CD4-positive, alpha-beta T cell (primary cell): ENCODE measurements around the gene PFAS. TPM values are rescaled to one million over a fixed set of nuclear protein-coding genes. Genes with fewer than 3 reads are reported as not detected.
A peak's percentile ranks its signal among the peaks of the same experiment; 100 is the strongest.

Source experiments
- ATAC-seq: fragments of 200-7000 bp; cut with Tn5 transposase; one replicate; pipeline ENCODE4 v1.10.0; 2022; ENCODE audit warnings: mild to moderate bottlenecking; ENCODE audit not compliant: poor library complexity
- CTCF ChIA-PET: fragments of 350-600 bp; sonication (Branson Sonifier 250); formaldehyde crosslinking; loops from one replicate; lab custom pipeline; 2021; ENCODE audit warnings: antibody characterized with exemption, inconsistent platforms; lab: Charles Lee
- POLR2A ChIA-PET: fragments of 350-600 bp; sonication (Branson Sonifier 250); formaldehyde crosslinking; loops from one replicate; lab custom pipeline; 2021; ENCODE audit warnings: antibody characterized with exemption, inconsistent platforms; lab: Charles Lee
- DNase-seq, 14 experiments: peaks; one replicate each; pipeline ENCODE4 v3.0.0-alpha.2; 2013 to 2020; ENCODE audit warnings: mixed read lengths in 2 of 14
- H3K27ac ChIP-seq, 2 donors: one replicate each; pipeline versions ENCODE4 v1.5.1 to v1.7.0; 2013; ENCODE audit warnings: low read length in 2 of 2, low read depth in 1 of 2, mild to moderate bottlenecking in 1 of 2
- H3K27me3 ChIP-seq, 2 experiments: 1 replicate in 1 of 2; 2 replicates in 1 of 2; pipeline versions ENCODE4 v1.6.1 to v1.7.0; 2013; ENCODE audit warnings: low read length in 2 of 2, control low read depth in 1 of 2, mild to moderate bottlenecking in 1 of 2, moderate library complexity in 1 of 2; ENCODE audit not compliant: insufficient read depth in 2 of 2, control insufficient read depth in 1 of 2
- H3K36me3 ChIP-seq: one replicate; pipeline ENCODE4 v1.6.1; 2013; ENCODE audit warnings: low read length, control low read depth; ENCODE audit not compliant: insufficient read depth
- H3K4me1 ChIP-seq: one replicate; pipeline ENCODE4 v1.6.1; 2013; ENCODE audit warnings: low read length, control low read depth; ENCODE audit not compliant: insufficient read depth
- H3K4me3 ChIP-seq: one replicate; pipeline ENCODE4 v1.5.1; 2013; ENCODE audit warnings: mild to moderate bottlenecking, low read length, moderate library complexity
- H3K9me3 ChIP-seq, 2 experiments: 1 replicate in 1 of 2; 2 replicates in 1 of 2; pipeline versions ENCODE4 v1.6.1 to v1.7.0; 2013; ENCODE audit warnings: low read length in 2 of 2, mild to moderate bottlenecking in 2 of 2, control low read depth in 1 of 2, moderate library complexity in 1 of 2; ENCODE audit not compliant: control insufficient read depth in 1 of 2, insufficient read depth in 1 of 2
- H3K27ac Mint-ChIP-seq: one replicate; pipeline ENCODE4 v1.8.0; 2020; ENCODE audit warnings: mixed read lengths
- H3K27me3 Mint-ChIP-seq: one replicate; pipeline ENCODE4 v1.8.0; 2021; ENCODE audit warnings: mixed read lengths
- H3K36me3 Mint-ChIP-seq: one replicate; pipeline ENCODE4 v1.8.0; 2021; ENCODE audit warnings: low read depth, mixed read lengths
- H3K4me1 Mint-ChIP-seq: one replicate; pipeline ENCODE4 v1.8.0; 2021; ENCODE audit warnings: low read depth, mixed read lengths
- H3K4me3 Mint-ChIP-seq: one replicate; pipeline ENCODE4 v1.8.0; 2020; ENCODE audit warnings: mild to moderate bottlenecking, mixed read lengths
- H3K9me3 Mint-ChIP-seq: one replicate; pipeline ENCODE4 v1.8.0; 2020; ENCODE audit warnings: mixed read lengths
- intact Hi-C, 2 experiments: fragments of 100-400 bp; cut with DNase I in 1 of 2; cut with micrococcal nuclease in 1 of 2; formaldehyde crosslinking; loops; one replicate each; pipeline versions ENCODE4 v1.15.1 to v1.9.0; 2023 to 2025; cut with DNase I, micrococcal nuclease
- total RNA-seq, 174 experiments: library from RNA in 2 of 174; stranded (reverse) in 2 of 174; gene quantifications; one replicate each; pipeline ENCODE4 v1.2.3 and lab custom pipeline; 2021 to 2026
- TF ChIP-seq, protein P1 (sequence below): fragments of 200-600 bp; IDR thresholded peaks from one replicate; pipeline ENCODE4 v1.8.0; 2022; ENCODE audit warnings: antibody characterized with exemption, mild to moderate bottlenecking

PFAS gene
- total RNA-seq, 2 experiments from 2014 or later, result 22.3 to 23.0 TPM

DNA sequence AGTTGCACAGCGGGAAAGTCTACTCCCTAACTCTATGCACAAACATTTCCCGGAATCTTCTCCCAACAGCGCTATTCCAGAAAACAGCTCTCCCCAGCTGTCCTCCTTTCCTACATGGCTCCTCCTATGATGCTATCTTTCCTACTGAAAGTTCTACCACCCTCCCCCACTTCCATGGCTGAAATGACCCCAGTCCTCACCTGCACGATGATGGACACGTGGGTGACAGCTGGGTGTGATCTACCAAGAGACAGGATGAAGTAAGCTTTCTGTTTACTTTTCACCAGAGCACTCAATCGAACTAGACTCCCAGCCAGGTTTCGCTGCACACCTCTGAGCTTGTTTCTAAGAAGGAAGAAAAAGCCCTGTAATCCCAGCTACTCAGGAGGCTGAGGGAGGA is 11.9 kb upstream of the PFAS start:
- ATAC-seq (no peak), DNase-seq (no peak)
- Histone ChIP-seq H3K27ac (no peak overlapping the region), H3K9me3 (no peaks in the 10 kb centered on the region), H3K4me3 (no peak overlapping the region), H3K27me3 (no peaks in the 10 kb centered on the region), H3K4me1 (peaks cover 11% of the 10 kb centered on the region), H3K36me3 (peaks cover 97% of the 10 kb centered on the region)
- TF ChIP-seq, protein P1, sequence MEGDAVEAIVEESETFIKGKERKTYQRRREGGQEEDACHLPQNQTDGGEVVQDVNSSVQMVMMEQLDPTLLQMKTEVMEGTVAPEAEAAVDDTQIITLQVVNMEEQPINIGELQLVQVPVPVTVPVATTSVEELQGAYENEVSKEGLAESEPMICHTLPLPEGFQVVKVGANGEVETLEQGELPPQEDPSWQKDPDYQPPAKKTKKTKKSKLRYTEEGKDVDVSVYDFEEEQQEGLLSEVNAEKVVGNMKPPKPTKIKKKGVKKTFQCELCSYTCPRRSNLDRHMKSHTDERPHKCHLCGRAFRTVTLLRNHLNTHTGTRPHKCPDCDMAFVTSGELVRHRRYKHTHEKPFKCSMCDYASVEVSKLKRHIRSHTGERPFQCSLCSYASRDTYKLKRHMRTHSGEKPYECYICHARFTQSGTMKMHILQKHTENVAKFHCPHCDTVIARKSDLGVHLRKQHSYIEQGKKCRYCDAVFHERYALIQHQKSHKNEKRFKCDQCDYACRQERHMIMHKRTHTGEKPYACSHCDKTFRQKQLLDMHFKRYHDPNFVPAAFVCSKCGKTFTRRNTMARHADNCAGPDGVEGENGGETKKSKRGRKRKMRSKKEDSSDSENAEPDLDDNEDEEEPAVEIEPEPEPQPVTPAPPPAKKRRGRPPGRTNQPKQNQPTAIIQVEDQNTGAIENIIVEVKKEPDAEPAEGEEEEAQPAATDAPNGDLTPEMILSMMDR, result no peak
- ChIA-PET POLR2A (interaction anchor here (13.7 to 19.8 kb wide), 2 partner anchors 6 to 7 kb away, joined by 630 read pairs; partner anchors contain the start of genes CTC1 and PFAS), CTCF (interaction anchor here (0.6 to 1.2 kb wide), 2 partner anchors 14 to 80 kb away, joined by 3 read pairs; no protein-coding TSS in a partner anchor)
- no peak overlapping the region for H3K27ac Mint-ChIP-seq
- intact Hi-C loops, result no loop called here
- no peaks in the 10 kb centered on the region for H3K9me3 Mint-ChIP-seq
- H3K4me3 Mint-ChIP-seq, result no peak overlapping the region
- peaks cover 42% of the 10 kb centered on the region for H3K4me1 Mint-ChIP-seq
- H3K27me3 Mint-ChIP-seq, result no peaks in the 10 kb centered on the region
- H3K36me3 Mint-ChIP-seq, result peaks cover 82% of the 10 kb centered on the region

DNA sequence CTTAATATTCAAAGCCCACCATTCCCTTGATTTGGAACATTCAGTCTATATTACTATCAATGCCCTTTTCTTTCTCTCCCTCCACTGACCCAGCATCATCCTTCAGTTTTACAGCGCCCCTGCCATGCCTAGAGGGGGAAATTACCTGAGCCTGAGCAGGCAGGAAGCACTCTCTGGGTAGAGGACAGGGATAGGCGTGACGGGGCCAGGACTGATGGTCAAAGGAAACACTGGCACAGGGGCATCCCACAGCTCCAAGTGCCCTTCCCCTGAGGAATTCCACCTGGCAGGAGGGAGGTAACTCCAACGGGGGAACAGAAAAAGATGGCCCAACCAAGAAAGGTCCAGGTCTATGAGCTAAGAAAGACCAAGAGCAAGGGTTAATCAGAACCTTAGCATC is 11.2 kb upstream of the PFAS start:
- H3K36me3 ChIP-seq, result peaks cover 97% of the 10 kb centered on the region
- CTCF ChIA-PET, result interaction anchor here (0.6 to 1.2 kb wide), 3 partner anchors 15 to 80 kb away, joined by 3 to 4 read pairs (median 3); no protein-coding TSS in a partner anchor
- POLR2A ChIA-PET, result interaction anchor here (1.8 to 19.8 kb wide), 3 partner anchors 6 to 57 kb away, joined by 7 to 630 read pairs (median 630); partner anchors contain the start of genes CTC1, PFAS and SLC25A35

DNA sequence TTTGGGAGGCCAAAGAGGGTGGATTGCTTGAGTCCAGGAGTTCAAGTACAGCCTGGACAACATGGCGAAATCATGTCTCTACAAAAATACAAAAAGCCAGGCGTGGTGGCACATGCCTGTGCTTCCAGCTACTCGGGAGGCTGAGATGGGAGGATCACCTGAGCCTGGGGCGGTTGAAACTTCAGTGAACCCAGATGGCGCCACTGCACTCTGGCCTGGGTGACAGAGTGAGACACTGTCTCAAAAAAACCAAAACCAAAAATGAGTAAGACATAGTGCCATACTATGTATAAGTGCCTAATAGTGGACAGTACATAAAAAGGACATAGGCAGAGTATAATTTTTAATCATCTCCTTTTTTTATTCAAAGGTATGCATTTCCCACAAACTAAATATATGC is 5.3 kb upstream of the PFAS start:
- H3K27me3 ChIP-seq, result no peaks in the 10 kb centered on the region
- H3K27ac Mint-ChIP-seq, result peak overlapping the region; percentile 100
- intact Hi-C loops, result loop anchor here in 1 of 2 experiments (2.0 kb wide), 1 partner anchor 15 kb away; no protein-coding TSS in a partner anchor
- H3K9me3 ChIP-seq, result no peaks in the 10 kb centered on the region
- POLR2A ChIA-PET, result interaction anchor here (0.5 to 13.7 kb wide), 7 partner anchors 14 to 88 kb away, joined by 3 to 630 read pairs (median 3); partner anchors contain the start of gene BORCS6
- peak overlapping the region; percentile 83 for H3K4me3 Mint-ChIP-seq
- DNase-seq (peak in 7 of 14 experiments; percentile 22 to 60 (median 37)), ATAC-seq (no peak)
- TF ChIP-seq, protein P1, result peak; percentile 24
- CTCF ChIA-PET, result interaction anchor here (0.7 to 3.5 kb wide), 10 partner anchors 18 to 183 kb away, joined by 3 to 14 read pairs (median 3); partner anchors contain the start of gene SLC25A35
- peaks cover 3% of the 10 kb centered on the region for H3K27me3 Mint-ChIP-seq
- H3K4me1 ChIP-seq, result peaks cover 57% of the 10 kb centered on the region
- H3K4me3 ChIP-seq, result no peak overlapping the region
- H3K4me1 Mint-ChIP-seq, result peaks cover 66% of the 10 kb centered on the region
- H3K36me3 Mint-ChIP-seq, result peaks cover 81% of the 10 kb centered on the region
- H3K27ac ChIP-seq, result peak overlapping the region in 1 of 2 donors; percentile 36
- H3K9me3 Mint-ChIP-seq, result no peaks in the 10 kb centered on the region
- H3K36me3 ChIP-seq, result peaks cover 53% of the 10 kb centered on the region

More for the DNA sequence above, 11.2 kb upstream of the PFAS start:
- TF ChIP-seq, protein P1, result no peak
- no peak overlapping the region for H3K27ac ChIP-seq
- Mint-ChIP-seq H3K9me3 (no peaks in the 10 kb centered on the region), H3K36me3 (peaks cover 82% of the 10 kb centered on the region), H3K27ac (peak overlapping the region; percentile 32), H3K27me3 (no peaks in the 10 kb centered on the region), H3K4me1 (peaks cover 46% of the 10 kb centered on the region), H3K4me3 (no peak overlapping the region)
- no peaks in the 10 kb centered on the region for H3K9me3 ChIP-seq
- ATAC-seq, result no peak
- H3K27me3 ChIP-seq, result no peaks in the 10 kb centered on the region
- H3K4me1 ChIP-seq, result peaks cover 14% of the 10 kb centered on the region
- H3K4me3 ChIP-seq, result no peak overlapping the region
- DNase-seq, result no peak
- intact Hi-C loops, result no loop called here
